ENCODE data around the gene GAMT.
"Not testable (repeated sequence)": the region's sequence is repeated elsewhere in the genome, so short reads cannot be mapped to it uniquely, and the experiment has no call there.

Gene GAMT

DNA sequence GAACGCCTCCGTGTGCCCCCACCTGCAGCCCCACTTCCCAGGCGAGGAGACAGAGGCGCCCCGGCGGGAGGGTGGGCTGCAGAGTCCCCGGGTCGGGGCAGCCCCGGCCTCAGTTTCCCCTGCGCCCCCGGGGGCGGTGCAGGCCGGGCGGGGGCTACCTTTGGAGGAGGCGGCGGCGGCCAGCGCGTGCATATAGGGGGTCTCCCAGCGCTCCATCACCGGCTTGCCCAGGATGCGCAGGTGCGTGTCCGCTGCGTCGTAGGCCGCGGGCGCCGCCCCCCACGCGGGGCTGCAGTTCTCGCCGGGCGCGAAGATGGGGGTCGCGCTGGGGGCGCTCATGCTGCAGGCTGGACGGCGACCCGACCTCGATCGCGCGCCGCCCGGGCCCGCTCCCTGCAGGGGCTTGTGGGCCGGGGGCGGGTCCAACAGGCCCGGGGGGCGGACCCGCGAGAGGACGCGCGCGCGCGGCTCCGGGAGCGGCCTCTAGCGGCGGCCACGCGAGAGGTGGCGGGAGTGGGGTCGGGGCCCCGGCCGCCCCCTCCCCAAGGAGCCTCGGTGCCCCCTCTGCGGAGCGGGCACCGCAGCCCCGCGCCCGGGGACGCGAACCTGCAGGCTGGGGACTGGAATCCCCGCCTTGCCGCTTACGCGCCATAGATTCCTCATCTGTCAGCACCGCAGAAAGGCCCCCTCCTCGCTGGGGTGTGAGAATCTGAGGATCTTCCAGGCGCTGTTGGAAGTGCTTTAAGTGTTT, at the start of gene GAMT:
TSS of gene GAMT (minus strand) at position 405 of the 751 bp plus-strand sequence. CDS start at position 339, 66 bp downstream.
- DNase-seq (ENCODE audit: low spot score), result peak; percentile 92

DNA sequence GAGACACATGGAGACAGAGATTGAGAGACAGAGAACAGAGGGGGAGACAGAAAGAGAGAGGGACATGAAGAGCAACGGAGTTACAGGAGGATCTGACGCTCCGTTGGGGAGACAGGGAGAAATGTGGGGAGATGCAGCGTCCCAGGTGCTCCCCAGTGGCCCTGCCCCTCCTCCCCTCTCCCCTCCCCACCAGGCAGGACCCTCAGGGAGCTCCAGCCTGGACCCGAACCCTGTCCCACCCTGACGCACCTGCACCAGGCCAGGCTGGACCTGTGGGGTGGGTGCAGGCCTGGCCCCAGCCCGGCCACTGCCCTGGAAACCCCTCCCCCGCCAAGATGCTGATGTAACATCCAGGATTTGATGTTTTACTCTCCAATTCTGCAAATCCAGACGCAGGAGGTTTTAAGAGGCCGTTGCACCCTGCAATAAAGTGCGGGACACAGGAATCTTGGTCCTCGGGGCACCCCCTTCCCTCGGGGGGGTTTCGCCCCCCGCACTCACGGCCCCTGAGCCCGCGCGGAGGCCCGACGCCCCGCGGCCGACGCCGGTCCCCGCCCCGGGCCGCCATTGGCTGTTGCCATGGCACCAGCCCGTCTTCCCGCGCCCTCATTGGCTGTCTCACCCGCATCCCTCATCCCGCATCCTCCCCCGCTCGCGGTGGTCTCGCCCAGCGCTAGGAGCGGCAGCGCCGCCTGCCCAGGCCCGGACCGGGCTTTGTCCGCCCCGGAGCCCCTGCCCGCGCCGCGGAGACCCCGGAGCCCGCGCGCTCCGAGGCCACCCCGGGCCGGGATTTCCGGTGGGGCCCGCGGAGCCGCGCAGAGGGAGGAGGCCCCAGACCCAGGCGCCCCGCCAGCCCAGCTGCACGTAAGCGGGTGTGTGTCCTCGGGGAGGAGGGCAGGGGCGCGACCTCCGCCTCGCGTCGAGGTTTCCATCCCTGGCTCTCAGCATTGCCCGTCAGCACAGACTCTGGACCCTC, 48.4 kb upstream of the GAMT start, which contains the start of gene APC2:
TSS of gene APC2 (plus strand) at position 655 of the 976 bp plus-strand sequence. CDS start 2,881 bp downstream, outside the sequence.
- DNase-seq (ENCODE audit: low spot score), result peak; percentile 94

- no peak for DNase-seq (ENCODE audit: low spot score)
These were observed 46.6 kb upstream of the GAMT start for GRCh38 chr19:1447944-1448343.

DNA sequence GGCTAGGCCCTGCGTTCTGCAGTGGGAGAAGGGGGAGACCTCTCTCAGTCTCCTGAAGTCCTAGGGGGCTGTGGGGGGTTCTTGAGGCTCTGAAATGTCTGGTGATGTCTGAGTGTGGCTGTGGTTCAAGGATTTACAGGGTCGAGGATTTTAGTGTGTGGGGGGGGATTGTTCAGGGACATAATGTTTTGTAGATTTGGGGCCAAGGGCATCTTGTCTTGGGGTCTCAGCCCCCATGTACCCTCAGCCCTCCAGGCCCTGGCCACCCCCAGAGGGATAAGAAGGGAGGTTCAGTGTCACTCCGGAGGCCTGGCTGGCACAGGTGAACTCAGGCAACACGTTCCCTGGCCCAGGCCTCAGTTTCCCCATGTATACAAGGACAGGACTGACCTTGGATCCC, 46.2 kb upstream of the GAMT start:
- DNase-seq (ENCODE audit: low spot score), result no peak

GRCh38 chr19:1446713-1447481, 45.6 kb upstream of the GAMT start:
- peak; percentile 36 for DNase-seq (ENCODE audit: low spot score)

DNA sequence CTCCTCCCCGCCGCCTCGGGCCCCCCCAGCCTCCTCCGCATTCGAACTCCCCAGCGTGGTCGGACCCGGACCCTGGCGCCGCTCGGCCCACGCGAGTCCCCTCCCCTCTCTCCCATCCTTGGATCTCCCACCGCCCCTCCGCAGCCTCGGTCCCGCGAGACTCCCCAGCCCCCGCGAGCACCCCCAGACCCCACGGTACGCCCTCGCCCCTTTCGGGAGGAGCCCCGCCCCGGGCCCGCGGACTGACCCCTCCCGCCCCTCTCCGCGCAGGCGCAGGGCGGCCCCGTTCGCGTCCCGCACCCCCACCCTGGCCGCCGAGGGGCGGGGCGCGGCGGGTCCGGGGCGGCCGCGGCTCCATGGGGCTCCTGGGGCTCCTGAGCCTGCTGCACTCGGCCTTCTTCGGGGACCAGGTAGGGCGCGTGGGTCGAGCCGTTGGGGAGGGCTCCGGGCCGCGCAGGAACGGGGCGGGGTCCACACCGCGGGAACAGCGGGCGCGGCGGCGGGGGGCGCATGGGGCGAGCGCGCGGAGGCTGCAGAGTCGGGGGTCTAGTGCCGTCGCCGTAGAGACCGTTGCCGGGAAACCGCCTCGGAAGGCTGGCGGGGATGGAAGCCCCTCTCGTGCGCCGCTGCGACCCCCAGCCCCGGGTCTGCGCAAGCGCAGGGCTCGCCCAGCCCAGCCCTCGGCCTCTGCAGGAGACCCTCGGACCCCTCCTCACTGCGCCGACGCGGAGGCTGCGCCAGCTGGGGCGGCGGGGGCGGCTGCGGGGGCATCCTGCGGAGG, 44.8 kb upstream of the GAMT start:
- DNase-seq (ENCODE audit: low spot score), result peak; percentile 80

DNA sequence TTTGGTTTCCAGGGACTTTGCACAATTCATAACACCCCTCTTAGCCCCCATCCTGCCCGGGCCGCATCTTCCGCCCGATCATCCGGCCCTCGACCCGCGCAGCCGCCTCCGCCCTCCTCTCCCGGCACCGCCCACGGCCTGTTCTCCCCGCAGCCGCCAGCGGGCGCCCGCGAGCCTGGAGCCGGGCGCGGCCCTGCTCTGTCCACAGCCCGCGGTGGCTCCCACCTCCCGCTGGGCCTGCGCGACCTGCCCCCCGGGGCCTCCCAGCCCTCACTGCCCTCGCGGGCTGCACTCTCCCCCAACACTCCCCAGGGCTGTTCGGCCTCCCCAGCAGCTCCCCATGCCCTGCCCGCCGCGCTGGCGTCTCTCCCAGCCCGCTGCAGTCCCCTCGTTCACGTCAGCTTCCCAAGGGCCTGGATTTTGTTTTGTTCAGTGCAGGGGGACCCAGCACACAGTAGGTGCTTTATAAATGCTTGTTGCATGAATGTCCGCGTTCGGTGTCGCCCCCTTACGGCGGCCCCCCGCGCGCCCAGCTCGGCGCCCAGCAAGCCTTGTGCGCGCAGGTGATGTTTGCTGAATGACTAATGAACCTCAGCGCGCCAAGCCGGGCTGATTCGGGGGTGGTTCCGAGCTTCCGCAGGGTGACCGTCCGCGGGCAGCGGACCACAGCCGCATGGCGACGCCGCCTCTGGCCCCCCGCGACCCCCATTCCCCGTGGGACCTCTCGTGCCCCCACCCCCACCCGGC, 44.0 kb upstream of the GAMT start:
- DNase-seq (ENCODE audit: low spot score), result peak; percentile 95

DNA sequence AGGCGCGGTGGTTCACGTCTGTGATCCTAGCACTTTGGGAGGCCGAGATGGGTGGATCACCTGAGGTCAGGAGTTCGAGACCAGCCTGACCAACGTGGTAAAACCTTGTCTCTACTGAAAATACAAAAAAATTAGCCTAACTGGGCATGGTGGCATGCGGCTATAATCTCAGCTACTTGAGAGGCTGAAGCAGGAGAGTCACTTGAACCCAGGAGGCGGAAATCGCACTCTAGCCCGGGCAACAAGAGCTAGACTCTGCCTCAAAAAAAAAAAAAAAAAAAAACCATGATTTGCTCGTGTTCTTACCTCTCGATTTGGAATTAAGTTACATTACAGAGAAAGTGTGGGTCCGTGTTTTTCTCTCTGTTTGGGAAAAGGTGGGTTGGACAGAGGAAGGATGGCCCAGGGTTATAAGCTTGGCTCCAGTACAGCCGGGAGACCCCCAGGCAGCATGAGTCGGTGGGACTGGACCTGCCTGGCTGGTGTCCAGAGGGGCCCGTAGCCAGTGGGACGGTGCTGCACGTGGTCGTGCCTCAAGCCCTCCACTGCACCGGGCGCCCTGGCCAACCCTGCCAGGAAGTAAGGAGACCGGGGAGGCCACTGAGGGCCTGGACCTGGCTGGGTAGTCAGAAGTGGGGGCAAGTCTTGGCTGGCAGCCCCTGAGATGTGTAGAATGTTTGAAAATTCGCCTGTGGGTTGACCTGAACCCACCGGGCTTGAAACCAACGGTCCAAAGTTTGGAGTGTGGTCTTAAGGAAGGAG, 40.5 kb upstream of the GAMT start:
- DNase-seq (ENCODE audit: low spot score), result no peak

DNA sequence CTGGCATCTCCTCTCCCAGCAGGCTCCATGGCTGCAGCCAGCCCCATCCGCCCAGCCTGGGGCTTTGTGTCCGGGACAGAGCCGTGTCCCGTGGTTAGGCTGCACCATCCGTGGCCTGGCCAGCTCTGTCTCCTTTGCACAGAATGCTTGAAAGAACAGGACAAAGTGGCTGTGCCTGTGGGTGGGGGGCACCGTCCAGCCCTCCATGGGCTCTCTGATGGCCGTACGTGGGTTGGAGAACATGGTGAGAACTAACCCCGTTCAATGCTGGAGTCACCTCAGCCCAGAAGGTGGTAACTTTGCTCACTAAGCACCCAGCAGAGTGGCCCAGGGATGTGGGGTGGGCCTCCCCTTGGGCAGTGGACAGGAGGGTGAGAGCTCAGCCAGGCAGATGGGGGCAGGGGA, 39.7 kb upstream of the GAMT start:
- DNase-seq (ENCODE audit: low spot score), result no peak

DNA sequence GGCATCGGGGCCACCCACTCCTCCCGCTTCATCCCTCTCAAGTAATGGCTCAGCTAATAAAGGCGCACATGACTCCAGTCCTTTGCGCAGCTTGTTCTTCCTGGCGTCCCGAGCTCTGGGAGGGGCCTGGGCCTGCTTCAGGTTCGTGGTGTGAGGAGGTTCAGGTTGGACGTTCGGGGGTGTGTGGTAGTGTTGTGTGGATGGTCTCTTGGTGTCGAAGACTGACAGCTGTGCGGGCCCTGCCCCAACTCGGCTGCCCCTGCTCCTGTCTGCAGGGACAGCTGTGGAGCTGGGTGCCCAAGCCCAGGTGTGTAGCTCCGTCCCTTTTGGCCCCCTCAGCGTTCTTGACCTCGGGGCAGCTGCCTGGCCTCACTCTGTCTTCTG, 39.1 kb upstream of the GAMT start:
- DNase-seq (ENCODE audit: low spot score), result no peak

- DNase-seq (ENCODE audit: low spot score), result not testable (repeated sequence)
These were observed 38.4 kb upstream of the GAMT start for GRCh38 chr19:1439525-1440417.

DNA sequence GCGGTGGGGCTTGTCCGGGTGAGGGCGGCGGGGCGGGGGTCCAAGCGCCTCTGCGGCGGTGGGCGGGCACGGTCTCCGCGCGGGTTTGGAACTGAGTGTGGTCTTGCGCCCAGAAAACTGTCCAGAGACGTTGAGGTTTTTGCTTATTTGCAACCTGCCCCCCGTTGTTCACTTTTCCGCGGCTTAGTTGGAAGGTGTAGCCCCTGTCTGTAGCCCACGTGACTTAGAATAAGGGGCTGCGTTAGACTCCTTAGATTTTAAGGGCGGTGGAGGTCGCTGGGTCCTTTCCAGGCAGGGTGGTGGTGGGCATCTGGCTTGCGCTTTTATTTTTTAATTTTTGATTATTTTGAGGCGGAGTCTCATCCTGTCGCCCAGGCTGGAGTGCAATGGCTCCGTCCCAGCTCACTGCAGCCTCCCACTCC, 37.6 kb upstream of the GAMT start:
- DNase-seq (ENCODE audit: low spot score), result no peak

- peak; percentile 97 for DNase-seq (ENCODE audit: low spot score)
These were observed 36.9 kb upstream of the GAMT start, which contains the start of gene RPS15 for GRCh38 chr19:1438035-1438932. RPS15 (plus strand) TSS chr19:1438396; CDS start chr19:1438426, 30 bp downstream.

DNA sequence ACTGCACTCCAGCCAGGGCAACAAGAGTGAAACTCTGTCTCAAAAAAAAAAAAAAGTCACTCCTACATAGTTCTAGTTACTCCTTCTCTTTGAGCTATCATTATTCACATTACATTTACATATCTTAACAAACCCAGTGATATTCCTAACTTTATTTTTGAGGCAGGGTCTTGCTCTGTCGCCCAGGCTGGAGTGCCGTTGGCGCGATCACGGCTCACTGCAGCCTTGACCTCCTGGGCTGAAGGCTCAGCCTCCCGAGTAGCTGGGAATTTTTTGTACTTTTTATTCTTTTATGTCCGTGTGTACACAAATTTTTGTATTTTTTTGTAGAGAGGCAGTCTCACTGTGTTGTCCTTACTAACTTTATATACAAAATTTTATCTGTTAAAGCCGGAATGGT, 36.3 kb upstream of the GAMT start:
- no peak for DNase-seq (ENCODE audit: low spot score)

DNA sequence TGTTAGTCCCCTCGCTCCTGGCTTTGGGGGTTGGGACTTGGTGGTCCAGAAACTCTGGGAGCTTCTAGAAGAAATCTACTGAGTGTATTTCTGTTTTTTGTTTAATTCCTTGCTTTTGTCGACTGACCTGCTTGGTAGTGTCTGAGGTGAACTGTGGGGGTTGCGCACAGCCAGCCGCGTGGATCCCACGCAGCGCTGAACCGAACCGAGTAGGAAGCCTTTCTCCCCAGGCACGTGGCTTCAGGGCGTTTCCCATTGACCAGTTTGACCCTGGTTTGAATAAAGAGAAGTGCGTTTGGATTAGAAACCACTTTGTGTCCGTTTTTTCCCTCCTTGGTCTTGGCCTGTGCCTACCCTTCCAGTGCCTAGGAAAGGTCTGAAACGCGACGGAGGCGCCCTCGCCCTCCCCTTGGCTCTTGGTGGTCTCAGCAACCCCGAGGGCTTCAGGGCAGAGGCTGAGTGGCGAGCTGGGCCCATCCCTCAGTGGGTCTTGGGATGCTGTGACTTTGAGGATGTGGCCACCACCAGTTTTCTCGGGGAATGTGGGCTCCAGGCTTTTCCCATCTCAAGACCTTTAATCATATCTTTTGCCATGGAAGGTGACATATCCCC, 34.1 kb upstream of the GAMT start:
- DNase-seq (ENCODE audit: low spot score), result no peak

- DNase-seq (ENCODE audit: low spot score), result no peak
These were observed 33.3 kb upstream of the GAMT start for GRCh38 chr19:1434577-1435060.

GRCh38 chr19:1434040-1434366, 32.7 kb upstream of the GAMT start:
- no peak for DNase-seq (ENCODE audit: low spot score)

All from GM03348 (cell line).